ENCODE results near the gene PDE4D. TPM values are rescaled to one million over a fixed set of nuclear protein-coding genes. Genes with fewer than 3 reads are reported as not detected.

PDE4D gene
- total RNA-seq, 1 experiment from 2014 or later, result 6.3 TPM

DNA sequence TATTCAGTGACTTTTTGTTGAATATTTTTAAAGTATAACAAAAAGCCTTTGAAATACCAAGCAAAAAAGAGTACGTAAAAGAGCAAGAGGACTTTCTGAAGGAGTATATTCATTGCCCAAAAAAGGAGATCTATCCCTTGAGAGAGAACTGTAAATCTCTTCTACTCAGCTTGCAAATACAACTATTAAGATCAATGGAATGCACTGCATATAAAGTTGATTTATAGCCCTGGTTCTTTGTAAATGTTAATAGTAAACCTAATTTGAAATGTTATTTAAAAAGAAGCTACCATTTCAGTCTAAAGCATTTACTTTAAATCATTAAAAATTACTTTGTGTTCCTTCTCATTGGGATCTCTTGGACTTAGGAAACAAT, 168.1 kb downstream of the PDE4D start:
- no peaks in the 10 kb centered on the region for H3K4me1 ChIP-seq (replicated peaks)
- no peak for DNase-seq (ENCODE audit: low read depth in 1 of 2, low spot score in 2 of 2)
- H3K36me3 ChIP-seq, result no peaks in the 10 kb centered on the region
- no peak overlapping the region for H3K27ac ChIP-seq
- no peaks in the 10 kb centered on the region for H3K27me3 ChIP-seq (replicated peaks)
- no peak overlapping the region for H3K4me3 ChIP-seq
- no peaks in the 10 kb centered on the region for H3K9me3 ChIP-seq (replicated peaks)

DNA sequence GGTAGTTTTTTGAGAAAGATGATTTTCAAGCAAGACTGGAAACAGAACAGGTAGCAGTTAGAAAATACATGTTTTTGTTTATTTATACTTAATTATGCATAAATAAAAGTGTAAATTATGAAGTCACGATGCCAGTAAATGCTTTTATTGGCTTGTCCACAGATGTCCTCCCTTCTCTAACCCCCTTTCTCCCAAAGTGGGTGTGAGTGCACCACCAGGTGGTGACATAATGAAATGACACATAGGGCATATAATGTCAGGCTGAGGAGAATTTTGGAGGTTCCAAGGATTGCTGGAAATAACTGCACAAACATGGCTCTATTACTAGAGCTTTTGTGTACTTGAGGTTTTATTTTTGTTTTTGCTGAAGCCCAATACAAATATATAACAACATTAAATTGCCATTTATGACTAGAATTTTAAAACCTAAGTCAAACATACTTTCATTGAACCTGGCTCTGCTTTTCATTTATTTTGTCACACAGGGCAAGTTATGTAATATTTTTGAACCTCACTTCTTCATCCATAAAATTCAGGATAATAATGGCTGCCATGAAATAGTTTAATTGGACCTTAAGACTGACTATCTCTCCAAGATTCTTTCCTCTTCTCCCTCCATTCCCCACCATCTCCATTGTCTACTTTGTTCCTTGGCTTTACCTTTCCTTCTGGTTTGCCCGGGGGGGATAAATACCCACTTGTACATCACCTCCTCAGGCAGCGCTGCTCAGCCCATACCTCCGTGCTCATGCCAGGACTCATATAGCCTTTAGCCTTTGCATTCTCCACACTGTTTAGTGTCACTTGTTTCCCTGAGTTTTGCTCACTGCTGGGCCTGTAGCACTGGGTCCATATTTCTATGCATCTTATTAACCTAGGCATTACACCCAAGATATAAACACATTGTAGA, 168.8 kb downstream of the PDE4D start:
- H3K36me3 ChIP-seq, result no peaks in the 10 kb centered on the region
- DNase-seq (ENCODE audit: low read depth in 1 of 2, low spot score in 2 of 2), result peak in 1 of 2 experiments; percentile 16
- no peaks in the 10 kb centered on the region for H3K4me1 ChIP-seq (replicated peaks)
- H3K4me3 ChIP-seq, result no peak overlapping the region
- H3K9me3 ChIP-seq (replicated peaks), result no peaks in the 10 kb centered on the region
- no peaks in the 10 kb centered on the region for H3K27me3 ChIP-seq (replicated peaks)
- no peak overlapping the region for H3K27ac ChIP-seq

DNA sequence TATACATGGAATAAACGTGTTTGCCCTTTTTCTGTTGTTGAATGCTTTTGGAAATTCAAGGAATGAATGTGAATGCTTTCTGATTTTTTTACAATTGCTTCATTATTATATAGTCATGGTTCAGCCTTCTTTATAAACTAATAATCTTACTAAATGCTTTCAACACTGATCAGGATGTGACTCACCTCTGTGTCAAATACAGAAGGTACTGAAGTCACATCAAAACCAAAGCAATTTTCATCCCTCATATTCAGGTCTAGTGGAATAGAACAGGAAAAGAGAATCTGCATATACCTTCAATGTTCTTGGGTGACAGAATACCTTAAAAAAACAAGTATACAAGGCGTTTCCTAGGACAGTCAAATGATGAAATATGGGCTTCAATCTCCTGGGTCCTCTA, 170.7 kb downstream of the PDE4D start:
- Histone ChIP-seq H3K27ac (no peak overlapping the region), H3K27me3 (replicated peaks) (no peaks in the 10 kb centered on the region), H3K9me3 (replicated peaks) (no peaks in the 10 kb centered on the region), H3K36me3 (no peaks in the 10 kb centered on the region), H3K4me3 (no peak overlapping the region), H3K4me1 (replicated peaks) (no peaks in the 10 kb centered on the region)
- no peak for DNase-seq (ENCODE audit: low read depth in 1 of 2, low spot score in 2 of 2)

DNA sequence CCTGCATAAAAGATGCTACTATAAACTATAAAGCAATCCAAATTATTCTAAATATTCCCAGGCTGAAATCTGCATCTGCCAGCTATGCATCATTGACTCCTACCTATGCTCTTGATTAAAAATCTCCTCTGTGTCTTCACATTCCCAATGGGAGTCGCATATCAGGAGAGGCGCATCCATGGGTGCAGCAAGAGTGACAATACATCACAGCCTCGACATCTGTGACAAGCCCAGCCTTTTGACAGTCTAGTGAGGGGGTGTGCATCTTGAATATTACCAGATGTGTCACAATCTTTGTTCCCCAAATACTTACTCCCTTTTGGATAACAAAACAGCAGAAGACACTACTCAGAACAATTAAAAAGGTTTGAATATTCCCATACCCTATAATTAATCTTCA, 171.8 kb downstream of the PDE4D start:
- no peaks in the 10 kb centered on the region for H3K9me3 ChIP-seq (replicated peaks)
- no peaks in the 10 kb centered on the region for H3K4me1 ChIP-seq (replicated peaks)
- no peak overlapping the region for H3K27ac ChIP-seq
- DNase-seq (ENCODE audit: low read depth in 1 of 2, low spot score in 2 of 2), result no peak
- H3K4me3 ChIP-seq, result no peak overlapping the region
- H3K36me3 ChIP-seq, result no peaks in the 10 kb centered on the region
- H3K27me3 ChIP-seq (replicated peaks), result no peaks in the 10 kb centered on the region

DNA sequence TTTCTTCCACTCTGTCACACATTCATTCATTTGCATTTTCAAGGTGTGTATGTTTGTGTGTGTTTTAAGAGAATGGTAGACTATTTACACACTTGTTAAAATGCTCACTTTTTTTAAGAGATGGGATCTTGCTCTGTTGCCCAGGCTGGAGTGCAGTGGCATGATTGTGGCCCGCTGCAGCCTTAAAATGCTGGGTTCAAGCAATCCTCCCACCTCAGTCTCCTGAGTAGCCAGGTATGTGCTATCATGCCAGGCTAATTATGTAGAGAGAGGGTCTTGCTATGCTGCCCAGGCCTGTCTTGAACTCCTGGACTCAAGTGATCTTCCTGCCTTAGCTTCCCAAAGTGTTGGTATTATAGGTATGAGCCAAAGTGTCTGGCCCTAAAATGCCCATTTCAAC, 173.5 kb downstream of the PDE4D start:
- H3K9me3 ChIP-seq (replicated peaks), result 0 out of 2 replicates have a peak, but pooled peaks cover 2% of the 10 kb centered on the region
- H3K27me3 ChIP-seq (replicated peaks), result no peaks in the 10 kb centered on the region
- no peak overlapping the region for H3K4me3 ChIP-seq
- no peaks in the 10 kb centered on the region for H3K4me1 ChIP-seq (replicated peaks)
- no peak overlapping the region for H3K27ac ChIP-seq
- no peak for DNase-seq (ENCODE audit: low read depth in 1 of 2, low spot score in 2 of 2)
- H3K36me3 ChIP-seq, result no peaks in the 10 kb centered on the region

DNA sequence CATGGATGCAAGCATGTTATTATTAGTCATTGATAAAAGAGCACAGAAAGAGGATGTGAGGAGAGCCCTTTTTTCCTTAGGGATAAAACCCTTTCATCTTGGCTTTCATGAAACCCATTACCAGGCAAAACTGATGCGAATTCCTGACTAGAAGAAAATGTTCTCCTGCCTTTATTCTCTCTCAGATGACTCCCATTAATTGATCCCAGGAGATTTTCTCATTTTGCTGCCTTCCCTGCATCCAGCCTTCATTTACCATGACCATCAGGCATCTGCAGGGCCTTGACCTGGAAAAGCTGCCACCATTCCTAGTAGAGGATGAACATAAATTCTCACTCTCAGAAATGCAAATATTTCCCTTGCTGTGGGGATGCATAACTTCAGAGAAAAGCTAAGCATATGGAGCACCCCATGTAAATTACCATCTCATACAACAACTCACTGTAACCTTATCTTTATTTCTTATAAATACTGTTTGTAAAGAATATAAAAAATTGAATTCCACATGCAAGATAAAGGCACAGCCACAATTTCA, 176.5 kb downstream of the PDE4D start:
- Histone ChIP-seq H3K27ac (no peak overlapping the region), H3K4me1 (replicated peaks) (no peaks in the 10 kb centered on the region), H3K36me3 (no peaks in the 10 kb centered on the region), H3K4me3 (no peak overlapping the region), H3K9me3 (replicated peaks) (0 out of 2 replicates have a peak, but pooled peaks cover 2% of the 10 kb centered on the region), H3K27me3 (replicated peaks) (no peaks in the 10 kb centered on the region)
- DNase-seq (ENCODE audit: low read depth in 1 of 2, low spot score in 2 of 2), result no peak

DNA sequence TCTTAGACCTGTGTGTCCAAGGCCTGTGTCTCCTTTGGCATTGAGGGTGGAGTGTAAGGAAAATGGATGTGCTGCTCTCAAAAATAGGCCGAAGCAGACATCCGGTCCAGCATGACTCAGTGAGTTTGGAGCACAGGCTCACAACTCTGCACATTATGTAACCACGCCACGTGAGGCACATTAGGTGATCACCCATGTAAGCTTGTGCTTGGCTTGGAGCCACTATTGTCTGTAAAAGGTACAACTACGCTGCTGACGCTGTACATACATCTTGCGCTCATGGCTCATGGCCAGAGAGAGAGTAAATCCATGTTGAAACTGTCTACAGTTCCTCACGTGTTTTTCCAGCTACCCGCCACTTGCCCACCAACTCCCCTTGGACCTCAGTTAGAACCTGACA, 177.5 kb downstream of the PDE4D start:
- H3K27me3 ChIP-seq (replicated peaks), result no peaks in the 10 kb centered on the region
- H3K4me1 ChIP-seq (replicated peaks), result no peaks in the 10 kb centered on the region
- no peak for DNase-seq (ENCODE audit: low read depth in 1 of 2, low spot score in 2 of 2)
- H3K4me3 ChIP-seq, result no peak overlapping the region
- H3K36me3 ChIP-seq, result no peaks in the 10 kb centered on the region
- H3K9me3 ChIP-seq (replicated peaks), result 0 out of 2 replicates have a peak, but pooled peaks cover 2% of the 10 kb centered on the region
- H3K27ac ChIP-seq, result no peak overlapping the region

DNA sequence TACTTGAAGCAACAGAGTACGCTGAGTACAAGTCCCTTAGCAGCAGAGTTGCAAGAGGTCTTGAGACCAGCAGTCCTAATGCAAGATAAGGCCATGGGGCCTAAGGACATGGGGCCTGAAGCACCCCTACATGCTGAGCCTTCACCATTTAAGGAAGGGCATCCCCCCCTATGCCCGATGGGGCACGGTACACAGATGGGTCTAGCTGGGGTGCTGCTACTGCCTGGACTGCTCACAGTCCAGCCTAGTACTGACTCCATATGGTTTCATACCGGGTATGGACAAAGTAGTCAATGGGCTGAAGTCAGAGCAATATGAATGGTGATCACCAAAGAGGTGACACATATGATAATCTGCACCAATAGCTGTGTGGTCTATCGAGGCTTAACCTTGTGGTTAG, 178.3 kb downstream of the PDE4D start:
- Histone ChIP-seq H3K4me3 (no peak overlapping the region), H3K9me3 (replicated peaks) (0 out of 2 replicates have a peak, but pooled peaks cover 2% of the 10 kb centered on the region), H3K4me1 (replicated peaks) (no peaks in the 10 kb centered on the region; the same call in 1 of the 2 replicates), H3K36me3 (no peaks in the 10 kb centered on the region), H3K27ac (no peak overlapping the region), H3K27me3 (replicated peaks) (no peaks in the 10 kb centered on the region)
- no peak for DNase-seq (ENCODE audit: low read depth in 1 of 2, low spot score in 2 of 2)

DNA sequence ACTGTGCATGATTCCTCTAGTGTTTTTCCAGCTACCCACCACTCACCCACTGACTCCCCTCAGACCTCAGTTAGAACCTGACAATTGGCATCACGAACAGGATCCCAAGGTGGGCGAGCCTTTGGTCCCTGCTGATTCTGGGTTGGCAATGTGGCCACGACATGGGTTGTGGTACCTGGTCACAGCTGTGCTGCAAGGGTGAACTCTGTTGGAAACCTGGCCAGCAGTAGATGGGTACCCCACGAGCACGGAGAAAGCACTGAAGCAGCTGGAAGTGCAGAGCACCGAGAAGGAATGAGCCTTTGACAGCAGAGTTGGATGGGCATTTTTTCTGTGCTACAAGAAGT, 180.1 kb downstream of the PDE4D start:
- Histone ChIP-seq H3K36me3 (no peaks in the 10 kb centered on the region), H3K4me1 (replicated peaks) (peaks cover 12% of the 10 kb centered on the region), H3K27ac (no peak overlapping the region), H3K9me3 (replicated peaks) (0 out of 2 replicates have a peak, but pooled peaks cover 2% of the 10 kb centered on the region), H3K27me3 (replicated peaks) (no peaks in the 10 kb centered on the region), H3K4me3 (no peak overlapping the region)
- DNase-seq (ENCODE audit: low read depth in 1 of 2, low spot score in 2 of 2), result no peak

DNA sequence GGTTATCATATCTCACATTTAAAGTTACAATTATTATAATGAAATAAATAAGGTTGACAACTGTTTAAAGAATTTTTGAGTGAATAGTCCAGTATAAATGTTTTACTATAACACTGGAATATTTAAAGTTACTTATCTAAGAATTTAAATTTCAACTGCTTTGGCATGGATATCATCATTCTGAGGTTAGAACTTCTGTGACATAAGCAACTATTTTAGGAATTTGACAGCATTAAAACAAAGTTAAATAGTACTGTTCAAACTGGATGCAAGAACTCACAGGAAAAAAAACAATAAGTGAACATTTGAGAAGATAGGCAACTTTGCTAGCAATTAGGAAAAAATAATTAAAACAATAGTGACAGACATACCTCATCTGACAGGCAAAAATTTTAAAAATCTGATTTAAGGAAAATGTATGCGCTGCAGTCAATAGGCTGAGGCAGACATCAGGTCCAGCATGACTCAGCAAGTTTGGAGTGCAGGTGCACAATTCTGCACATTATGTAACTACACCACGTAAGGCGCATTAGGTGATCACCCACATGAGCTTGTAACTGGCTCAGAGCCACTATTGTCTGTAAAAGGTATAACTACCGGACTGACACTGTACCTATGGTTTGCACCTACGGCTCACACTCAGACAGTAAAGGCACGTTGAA, 180.6 kb downstream of the PDE4D start:
- Histone ChIP-seq H3K36me3 (no peaks in the 10 kb centered on the region), H3K4me1 (replicated peaks) (peaks cover 12% of the 10 kb centered on the region), H3K27me3 (replicated peaks) (no peaks in the 10 kb centered on the region), H3K9me3 (replicated peaks) (0 out of 2 replicates have a peak, but pooled peaks cover 2% of the 10 kb centered on the region), H3K4me3 (no peak overlapping the region), H3K27ac (no peak overlapping the region)
- no peak for DNase-seq (ENCODE audit: low read depth in 1 of 2, low spot score in 2 of 2)

DNA sequence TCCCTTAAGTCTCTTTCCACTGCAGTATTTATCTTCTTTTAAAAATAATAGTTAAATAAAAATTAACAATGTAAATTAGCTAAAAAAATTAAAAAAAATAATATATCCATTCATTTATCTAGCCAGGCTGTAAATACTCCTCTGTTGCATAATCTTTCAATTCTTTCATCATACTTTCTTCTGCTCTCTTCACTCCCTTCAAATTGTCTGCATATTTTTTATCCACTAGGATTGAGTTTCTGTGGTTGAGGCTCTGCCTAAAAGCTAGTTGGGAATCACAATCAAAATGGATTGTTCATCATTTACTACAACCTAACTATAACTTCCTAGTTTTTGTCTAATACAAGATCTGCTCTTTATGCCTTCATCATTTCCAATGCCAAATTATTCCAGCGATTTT, 182.2 kb downstream of the PDE4D start:
- H3K36me3 ChIP-seq, result no peaks in the 10 kb centered on the region
- DNase-seq (ENCODE audit: low read depth in 1 of 2, low spot score in 2 of 2), result no peak
- H3K27me3 ChIP-seq (replicated peaks), result no peaks in the 10 kb centered on the region
- H3K9me3 ChIP-seq (replicated peaks), result 0 out of 2 replicates have a peak, but pooled peaks cover 2% of the 10 kb centered on the region
- no peak overlapping the region for H3K27ac ChIP-seq
- H3K4me3 ChIP-seq, result no peak overlapping the region
- peaks cover 12% of the 10 kb centered on the region for H3K4me1 ChIP-seq (replicated peaks)

DNA sequence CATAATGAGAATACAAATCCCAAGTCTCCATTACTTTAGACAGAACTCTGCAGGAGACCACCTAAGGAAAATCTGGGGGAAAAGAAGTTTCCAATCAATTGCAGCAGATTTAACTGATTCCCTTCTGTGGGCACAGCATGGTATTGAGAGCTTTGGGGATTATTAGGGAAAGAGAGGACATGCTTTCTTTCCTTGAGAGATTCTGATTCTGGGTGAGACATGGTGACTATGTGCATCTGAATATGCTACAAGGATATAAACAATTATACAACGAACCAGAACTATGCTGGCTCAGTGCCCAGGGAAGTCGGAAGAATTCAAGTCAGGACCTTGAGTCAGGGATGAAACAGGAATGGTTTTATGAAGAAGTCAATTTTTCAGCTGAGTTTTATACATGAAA, 183.7 kb downstream of the PDE4D start:
- H3K27me3 ChIP-seq (replicated peaks), result no peaks in the 10 kb centered on the region
- no peaks in the 10 kb centered on the region for H3K9me3 ChIP-seq (replicated peaks)
- H3K4me3 ChIP-seq, result no peak overlapping the region
- H3K36me3 ChIP-seq, result no peaks in the 10 kb centered on the region
- peak; percentile 45 to 56 for DNase-seq (ENCODE audit: low read depth in 1 of 2, low spot score in 2 of 2)
- peak overlapping the region; percentile 25; the same call in 1 of the 2 replicates for H3K27ac ChIP-seq
- peaks cover 12% of the 10 kb centered on the region for H3K4me1 ChIP-seq (replicated peaks)

DNA sequence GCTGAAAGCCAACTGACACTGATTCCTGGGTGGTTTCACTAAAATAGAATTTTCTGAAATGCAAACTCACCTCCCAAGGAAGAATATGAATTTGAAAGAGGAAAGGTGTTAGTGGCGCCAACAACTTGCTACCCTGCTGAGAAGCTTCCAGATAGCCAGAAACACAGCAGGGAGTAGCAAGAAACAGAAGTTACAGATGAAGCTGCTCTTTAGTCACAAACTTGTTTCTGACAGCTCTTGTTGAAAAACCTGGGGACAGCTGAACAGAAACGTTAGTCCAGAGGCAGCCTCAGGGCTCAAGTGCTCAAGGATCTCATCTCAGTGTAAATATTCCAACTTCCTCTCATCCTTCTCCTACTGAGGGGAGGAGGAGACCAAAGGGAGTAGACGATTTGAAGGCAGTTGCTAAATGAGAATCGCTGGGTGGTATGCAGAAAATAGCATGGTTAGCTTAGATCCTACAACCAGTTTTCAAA, 184.1 kb downstream of the PDE4D start:
- Histone ChIP-seq H3K4me1 (replicated peaks) (peaks cover 12% of the 10 kb centered on the region), H3K27me3 (replicated peaks) (no peaks in the 10 kb centered on the region), H3K36me3 (no peaks in the 10 kb centered on the region), H3K27ac (peak overlapping the region; percentile 25; the same call in 1 of the 2 replicates), H3K9me3 (replicated peaks) (no peaks in the 10 kb centered on the region), H3K4me3 (no peak overlapping the region)
- DNase-seq (ENCODE audit: low read depth in 1 of 2, low spot score in 2 of 2), result peak in 1 of 2 experiments; percentile 3

DNA sequence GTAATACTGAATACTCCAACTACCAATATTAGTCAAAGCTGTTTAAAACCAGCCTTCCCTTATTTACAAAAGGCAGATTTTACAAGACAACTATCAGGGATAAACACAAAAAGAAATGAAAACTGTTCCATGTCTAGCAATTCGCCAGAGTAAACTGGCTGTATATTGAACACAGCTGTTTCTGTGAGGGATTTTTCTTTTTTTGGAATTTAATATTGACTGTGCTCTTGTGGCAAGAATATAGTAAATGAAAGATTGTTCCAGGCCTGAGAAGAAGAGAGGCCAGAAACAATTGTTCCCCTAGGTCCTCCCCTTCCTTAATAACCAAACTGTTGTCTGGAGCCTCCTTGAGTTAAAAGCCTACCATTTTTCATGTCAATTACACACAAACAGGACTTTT, 188.6 kb downstream of the PDE4D start:
- Histone ChIP-seq H3K4me1 (replicated peaks) (peaks cover 10% of the 10 kb centered on the region), H3K9me3 (replicated peaks) (no peaks in the 10 kb centered on the region), H3K27me3 (replicated peaks) (no peaks in the 10 kb centered on the region), H3K4me3 (no peak overlapping the region), H3K27ac (no peak overlapping the region), H3K36me3 (no peaks in the 10 kb centered on the region)
- no peak for DNase-seq (ENCODE audit: low read depth in 1 of 2, low spot score in 2 of 2)

All from SJSA1 (cell line).